Neural progenitor cell (in vitro differentiated cells): ENCODE results near the gene IL10RA.

Experiments used
- EZH2 ChIP-seq: fragments of 200-600 bp; sonication (generic); IDR thresholded peaks from 2 replicates; pipeline ENCODE4 v1.6.1; 2017; ENCODE audit warnings: antibody characterized with exemption, mild to moderate bottlenecking, moderate library complexity
- EZH2phosphoT487 ChIP-seq: fragments of 200-600 bp; sonication (generic); IDR thresholded peaks from 2 replicates; pipeline ENCODE4 v1.6.1; 2017; ENCODE audit warnings: antibody characterized with exemption
- TF ChIP-seq, protein P1 (sequence below): fragments of 200-600 bp; sonication (generic); IDR thresholded peaks from 2 replicates; pipeline ENCODE4 v1.5.1; 2017; ENCODE audit warnings: antibody characterized with exemption, mild to moderate bottlenecking

DNA sequence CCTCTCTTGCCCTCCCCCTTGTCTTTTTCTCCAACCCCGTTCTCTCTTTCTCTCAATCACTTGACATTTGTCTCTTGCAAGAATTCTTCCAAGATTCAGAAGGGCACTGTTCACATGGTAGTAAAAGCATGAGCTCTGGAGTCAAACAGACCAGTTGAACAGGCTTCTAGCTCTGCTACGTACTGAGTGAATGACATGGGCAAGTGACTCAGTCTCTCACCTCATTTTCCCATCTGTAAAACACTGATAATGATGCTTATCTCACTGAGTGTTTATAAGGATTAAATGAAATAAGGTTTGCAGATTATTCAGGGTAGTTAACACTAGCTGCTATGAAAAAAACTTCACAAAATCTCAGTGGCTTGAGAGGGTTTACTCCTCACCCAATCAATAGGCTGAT, 5.9 kb upstream of the IL10RA start:
- TF ChIP-seq, protein P1, sequence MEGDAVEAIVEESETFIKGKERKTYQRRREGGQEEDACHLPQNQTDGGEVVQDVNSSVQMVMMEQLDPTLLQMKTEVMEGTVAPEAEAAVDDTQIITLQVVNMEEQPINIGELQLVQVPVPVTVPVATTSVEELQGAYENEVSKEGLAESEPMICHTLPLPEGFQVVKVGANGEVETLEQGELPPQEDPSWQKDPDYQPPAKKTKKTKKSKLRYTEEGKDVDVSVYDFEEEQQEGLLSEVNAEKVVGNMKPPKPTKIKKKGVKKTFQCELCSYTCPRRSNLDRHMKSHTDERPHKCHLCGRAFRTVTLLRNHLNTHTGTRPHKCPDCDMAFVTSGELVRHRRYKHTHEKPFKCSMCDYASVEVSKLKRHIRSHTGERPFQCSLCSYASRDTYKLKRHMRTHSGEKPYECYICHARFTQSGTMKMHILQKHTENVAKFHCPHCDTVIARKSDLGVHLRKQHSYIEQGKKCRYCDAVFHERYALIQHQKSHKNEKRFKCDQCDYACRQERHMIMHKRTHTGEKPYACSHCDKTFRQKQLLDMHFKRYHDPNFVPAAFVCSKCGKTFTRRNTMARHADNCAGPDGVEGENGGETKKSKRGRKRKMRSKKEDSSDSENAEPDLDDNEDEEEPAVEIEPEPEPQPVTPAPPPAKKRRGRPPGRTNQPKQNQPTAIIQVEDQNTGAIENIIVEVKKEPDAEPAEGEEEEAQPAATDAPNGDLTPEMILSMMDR: no peak
- TF ChIP-seq EZH2 (no peak), EZH2phosphoT487 (no peak)
